Vagina (tissue), 2 donors: Measurements from ENCODE around the gene ME2.

Source experiments
- CTCF ChIP-seq, 3 experiments: fragments of 450-650 bp in 2 of 3; fragments of 200-600 bp in 1 of 3; sonication (generic) in 1 of 3; IDR thresholded peaks; one replicate each; pipeline ENCODE4 v1.5.1; 2017 to 2019; ENCODE audit warnings: antibody characterized with exemption in 3 of 3, mild to moderate bottlenecking in 2 of 3, moderate library complexity in 2 of 3
- POLR2A ChIP-seq, 2 donors: fragments of 450-650 bp; IDR thresholded peaks; one replicate each; pipeline ENCODE4 v1.6.1; 2017; ENCODE audit warnings: antibody characterized with exemption in 2 of 2, mild to moderate bottlenecking in 2 of 2, moderate library complexity in 2 of 2
- POLR2AphosphoS5 ChIP-seq, 2 donors: sonication (generic); formaldehyde crosslinking; IDR thresholded peaks; one replicate each; pipeline ENCODE4 v1.9.0; 2017; ENCODE audit warnings: antibody characterized with exemption in 2 of 2, mild to moderate bottlenecking in 2 of 2, low read depth in 1 of 2; ENCODE audit not compliant: insufficient read depth in 1 of 2

GRCh38 chr18:50848991-50849390 is 29.9 kb upstream of the ME2 start:
- no peak for TF ChIP-seq CTCF (IDR thresholded peaks at IDR 0.05)
- TF ChIP-seq POLR2A (IDR thresholded peaks at IDR 0.05), result no peak
- no peak for TF ChIP-seq POLR2AphosphoS5 (IDR thresholded peaks at IDR 0.05; ENCODE audit: insufficient read depth in 1 of 2, low read depth in 1 of 2)
